Sigmoid colon (tissue), 3 donors: ENCODE data around the gene NISCH.

Source experiments
- POLR2A ChIP-seq, 2 donors: fragments of 450-650 bp; IDR thresholded peaks; one replicate each; pipeline ENCODE4 v1.6.1; 2016; ENCODE audit warnings: antibody characterized with exemption in 2 of 2, mild to moderate bottlenecking in 2 of 2, moderate library complexity in 2 of 2
- TF ChIP-seq, protein P1 (sequence below), 4 experiments: fragments of 450-650 bp in 3 of 4; fragments of 200-600 bp in 1 of 4; IDR thresholded peaks; one replicate each; pipeline ENCODE4 v1.5.1; 2016 to 2019; ENCODE audit warnings: antibody characterized with exemption in 4 of 4, mild to moderate bottlenecking in 3 of 4, moderate library complexity in 2 of 4

DNA sequence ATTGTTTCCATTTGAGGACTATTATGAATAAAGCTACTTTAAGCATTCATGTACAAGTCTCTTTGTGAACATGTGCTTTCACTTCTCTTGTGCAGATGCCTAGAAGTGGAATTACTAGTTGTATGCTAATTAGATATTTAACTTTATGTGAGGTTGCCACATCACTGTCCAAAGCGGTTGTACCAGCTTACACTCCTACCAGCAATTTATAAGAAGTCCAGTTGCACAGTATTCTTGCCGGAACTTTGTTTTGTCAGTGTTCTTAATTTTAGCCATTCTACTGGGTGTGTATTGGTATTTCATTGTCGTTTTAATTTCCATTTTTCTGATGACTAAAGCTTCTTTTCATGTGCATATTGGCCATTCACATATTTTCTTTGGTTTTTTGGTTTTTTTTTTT lies 39.6 kb upstream of the NISCH start:
- TF ChIP-seq, protein P1, sequence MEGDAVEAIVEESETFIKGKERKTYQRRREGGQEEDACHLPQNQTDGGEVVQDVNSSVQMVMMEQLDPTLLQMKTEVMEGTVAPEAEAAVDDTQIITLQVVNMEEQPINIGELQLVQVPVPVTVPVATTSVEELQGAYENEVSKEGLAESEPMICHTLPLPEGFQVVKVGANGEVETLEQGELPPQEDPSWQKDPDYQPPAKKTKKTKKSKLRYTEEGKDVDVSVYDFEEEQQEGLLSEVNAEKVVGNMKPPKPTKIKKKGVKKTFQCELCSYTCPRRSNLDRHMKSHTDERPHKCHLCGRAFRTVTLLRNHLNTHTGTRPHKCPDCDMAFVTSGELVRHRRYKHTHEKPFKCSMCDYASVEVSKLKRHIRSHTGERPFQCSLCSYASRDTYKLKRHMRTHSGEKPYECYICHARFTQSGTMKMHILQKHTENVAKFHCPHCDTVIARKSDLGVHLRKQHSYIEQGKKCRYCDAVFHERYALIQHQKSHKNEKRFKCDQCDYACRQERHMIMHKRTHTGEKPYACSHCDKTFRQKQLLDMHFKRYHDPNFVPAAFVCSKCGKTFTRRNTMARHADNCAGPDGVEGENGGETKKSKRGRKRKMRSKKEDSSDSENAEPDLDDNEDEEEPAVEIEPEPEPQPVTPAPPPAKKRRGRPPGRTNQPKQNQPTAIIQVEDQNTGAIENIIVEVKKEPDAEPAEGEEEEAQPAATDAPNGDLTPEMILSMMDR (IDR thresholded peaks at IDR 0.05), result no peak
- no peak for TF ChIP-seq POLR2A (IDR thresholded peaks at IDR 0.05)
